IPS-NIHi7 (cell line): ENCODE results near the gene LGALS14.
"Not testable (repeated sequence)": the region's sequence is repeated elsewhere in the genome, so short reads cannot be mapped to it uniquely, and the experiment has no call there.

Experiments used
- DNase-seq: peaks from one replicate; pipeline ENCODE4 v3.0.0; 2012; ENCODE audit warnings: mixed read lengths; ENCODE audit errors: extremely low spot score

Gene LGALS14, protein sequence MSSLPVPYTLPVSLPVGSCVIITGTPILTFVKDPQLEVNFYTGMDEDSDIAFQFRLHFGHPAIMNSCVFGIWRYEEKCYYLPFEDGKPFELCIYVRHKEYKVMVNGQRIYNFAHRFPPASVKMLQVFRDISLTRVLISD

DNA sequence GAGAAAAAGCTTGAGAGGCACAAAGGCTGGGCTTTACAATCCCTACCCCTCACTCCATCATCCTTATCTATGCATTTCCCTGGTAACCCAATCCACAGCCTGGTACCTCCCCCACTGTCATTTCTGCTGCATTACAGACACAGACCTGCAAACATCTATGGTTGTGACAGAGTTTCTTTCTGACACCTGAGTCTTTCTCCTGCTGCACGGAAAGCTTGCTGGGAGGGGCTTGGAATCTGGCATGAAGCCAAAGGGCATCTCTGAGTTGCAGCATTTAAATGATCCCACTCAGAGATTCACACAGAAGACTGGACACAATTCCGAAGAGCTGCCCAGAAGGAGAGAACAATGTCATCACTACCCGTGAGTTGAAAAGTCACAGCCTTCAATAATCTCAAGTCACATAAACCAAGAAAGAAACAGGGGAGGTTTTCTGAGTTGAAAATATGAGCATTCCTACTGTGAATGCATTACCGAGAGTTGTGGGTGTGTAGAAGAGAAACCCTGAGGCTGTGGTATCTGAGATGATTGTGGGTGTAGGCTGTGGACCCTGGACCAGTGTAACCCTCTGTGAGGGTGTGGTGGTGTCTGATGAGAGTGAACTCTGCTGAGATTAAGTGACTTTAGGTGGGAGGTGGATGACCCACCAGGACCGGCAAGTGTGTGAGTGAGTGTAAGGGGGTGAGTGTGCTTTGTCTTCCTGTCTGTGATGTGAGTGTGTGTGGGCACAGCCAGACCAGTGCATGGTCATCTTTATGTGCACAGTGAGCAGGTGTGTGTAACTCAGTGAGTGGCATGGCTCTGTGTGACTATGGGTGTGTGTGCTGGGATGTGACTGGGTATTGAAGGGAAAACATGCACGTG, at the start of gene LGALS14:
Gene LGALS14, plus strand, starts transcription at position 301 of the 864 bp plus-strand sequence. Its CDS starts 48 bp downstream, at position 349.
- DNase-seq: no peak

GRCh38 chr19:39655613-39656012, 48.7 kb upstream of the LGALS14 start, which contains the start of gene LGALS16:
LGALS16 (plus strand) TSS chr19:39655913; CDS start chr19:39655962, 49 bp downstream.
- DNase-seq: no peak

DNA sequence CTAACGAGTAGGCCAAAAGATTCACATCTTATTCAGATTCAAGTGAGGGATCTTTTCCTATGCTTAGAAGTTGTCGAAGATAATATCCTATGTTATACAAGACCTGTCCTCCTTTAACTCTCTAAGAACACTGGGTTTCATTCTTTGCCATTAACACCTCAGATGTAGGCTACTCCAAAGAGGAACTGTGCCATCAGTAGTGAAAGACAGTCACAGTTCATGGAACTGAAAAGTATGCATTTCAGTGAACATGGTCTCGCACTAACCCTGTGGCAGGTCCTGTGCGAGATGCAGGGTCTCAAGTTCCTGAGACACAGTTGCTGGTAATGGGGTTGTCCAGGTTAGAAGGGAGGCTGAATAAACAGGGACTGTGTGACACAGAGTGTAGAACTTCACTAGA, 44.5 kb upstream of the LGALS14 start:
- DNase-seq: no peak

GRCh38 chr19:39660661-39661060, 43.6 kb upstream of the LGALS14 start:
- no peak for DNase-seq

DNA sequence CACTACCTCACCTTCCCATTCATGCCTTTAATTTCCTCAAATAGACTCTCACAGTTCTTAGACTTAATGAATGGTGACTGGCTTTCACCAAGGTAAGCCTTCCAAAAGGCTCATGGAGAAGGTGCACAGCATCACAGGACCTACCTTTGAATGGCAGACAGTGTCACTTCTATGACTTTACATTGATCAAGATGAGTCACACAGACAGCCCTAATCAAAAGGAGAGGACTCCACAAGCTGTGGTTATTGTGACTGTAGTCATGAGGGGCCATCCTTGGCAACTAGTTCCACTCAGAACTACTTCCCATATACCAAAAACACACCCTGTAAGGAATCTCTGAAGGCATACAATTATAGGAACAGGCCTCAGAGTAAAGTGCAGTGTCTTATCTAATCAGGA, 42.7 kb upstream of the LGALS14 start:
- no peak for DNase-seq

DNA sequence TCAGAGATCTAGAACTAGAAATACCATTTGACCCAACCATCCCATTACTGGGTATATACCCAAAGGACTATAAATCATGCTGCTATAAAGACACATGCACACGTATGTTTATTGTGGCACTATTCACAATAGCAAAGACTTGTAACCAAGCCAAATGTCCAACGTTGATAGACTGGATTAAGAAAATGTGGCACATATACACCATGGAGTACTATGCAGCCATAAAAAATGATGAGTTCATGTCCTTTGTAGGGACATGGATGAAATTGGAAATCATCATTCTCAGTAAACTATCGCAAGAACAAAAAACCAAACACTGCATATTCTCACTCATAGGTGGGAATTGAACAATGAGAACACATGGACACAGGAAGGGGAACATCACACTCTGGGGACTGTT, 34.4 kb upstream of the LGALS14 start:
- not testable (repeated sequence) for DNase-seq

DNA sequence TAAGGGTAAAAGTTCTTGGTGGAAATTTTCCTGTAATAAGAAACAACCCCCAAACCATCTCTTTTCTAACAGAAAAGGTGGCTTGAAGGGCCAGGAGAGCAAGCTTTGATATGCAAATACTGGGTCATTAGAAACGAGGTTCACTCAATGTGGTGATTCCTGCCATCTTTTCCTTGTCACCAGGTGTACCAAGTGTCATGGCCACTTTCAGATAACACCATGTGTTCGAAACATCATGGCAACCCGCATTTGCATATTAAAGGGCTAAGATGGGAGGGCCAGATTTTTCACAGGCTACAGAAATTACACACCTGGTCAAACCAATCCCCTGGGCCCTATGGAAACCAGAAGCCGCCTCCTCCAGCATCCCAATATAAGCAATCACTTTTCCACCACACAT, 33.3 kb upstream of the LGALS14 start:
- no peak for DNase-seq

DNA sequence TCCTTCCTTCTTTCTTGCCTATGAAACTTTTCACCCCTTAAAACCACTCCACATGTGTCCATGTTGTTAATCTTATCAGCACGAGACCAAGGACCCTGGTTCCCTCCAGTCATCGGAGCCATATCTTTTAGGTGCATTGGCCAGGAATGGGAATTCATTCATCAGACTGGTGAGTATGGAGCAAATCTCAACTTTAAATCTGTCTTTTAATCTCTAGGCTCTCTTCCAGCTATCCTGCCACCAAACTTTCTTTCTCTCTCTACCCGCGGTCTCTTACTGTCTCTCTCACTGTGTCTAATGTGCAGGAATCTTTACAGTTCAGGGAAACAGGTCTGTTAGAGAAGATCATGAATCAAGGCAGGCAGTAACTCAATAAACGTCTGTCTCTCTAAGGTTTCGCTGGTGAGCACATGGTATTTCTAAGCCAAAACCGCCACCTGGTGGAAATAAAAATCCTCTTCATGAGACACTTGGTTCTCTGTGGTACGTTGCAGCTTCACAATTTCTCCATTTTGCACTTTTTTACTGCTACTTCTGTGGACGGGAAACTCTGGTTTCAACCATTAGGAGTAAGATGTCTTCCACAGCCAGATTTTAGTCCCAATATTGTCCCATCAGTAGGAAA, 32.4 kb upstream of the LGALS14 start:
- peak; percentile 67 for DNase-seq

DNA sequence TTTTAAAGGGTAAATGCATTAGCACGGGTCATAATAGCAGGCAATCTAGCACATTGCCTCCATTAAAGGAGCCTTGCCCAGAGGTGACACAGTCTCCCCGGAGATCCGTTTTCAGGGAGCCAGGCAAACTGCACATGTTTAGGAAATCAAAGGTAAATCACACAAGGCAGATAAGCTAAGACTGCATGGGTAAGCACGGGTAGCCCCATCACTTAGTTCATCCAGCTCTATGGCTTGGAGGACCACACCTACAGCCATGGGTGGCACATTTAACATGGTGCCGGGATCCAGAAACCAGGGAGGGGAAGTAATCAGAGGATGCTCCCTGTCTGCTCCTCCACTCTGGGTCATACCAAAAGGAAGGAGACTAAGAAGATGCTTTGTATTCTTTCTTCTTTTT, 31.8 kb upstream of the LGALS14 start:
- no peak for DNase-seq

- DNase-seq: not testable (repeated sequence)
Measured at GRCh38 chr19:39673862-39674261, 30.4 kb upstream of the LGALS14 start.

- DNase-seq: no peak
Measured at GRCh38 chr19:39676004-39676403, 28.3 kb upstream of the LGALS14 start.

DNA sequence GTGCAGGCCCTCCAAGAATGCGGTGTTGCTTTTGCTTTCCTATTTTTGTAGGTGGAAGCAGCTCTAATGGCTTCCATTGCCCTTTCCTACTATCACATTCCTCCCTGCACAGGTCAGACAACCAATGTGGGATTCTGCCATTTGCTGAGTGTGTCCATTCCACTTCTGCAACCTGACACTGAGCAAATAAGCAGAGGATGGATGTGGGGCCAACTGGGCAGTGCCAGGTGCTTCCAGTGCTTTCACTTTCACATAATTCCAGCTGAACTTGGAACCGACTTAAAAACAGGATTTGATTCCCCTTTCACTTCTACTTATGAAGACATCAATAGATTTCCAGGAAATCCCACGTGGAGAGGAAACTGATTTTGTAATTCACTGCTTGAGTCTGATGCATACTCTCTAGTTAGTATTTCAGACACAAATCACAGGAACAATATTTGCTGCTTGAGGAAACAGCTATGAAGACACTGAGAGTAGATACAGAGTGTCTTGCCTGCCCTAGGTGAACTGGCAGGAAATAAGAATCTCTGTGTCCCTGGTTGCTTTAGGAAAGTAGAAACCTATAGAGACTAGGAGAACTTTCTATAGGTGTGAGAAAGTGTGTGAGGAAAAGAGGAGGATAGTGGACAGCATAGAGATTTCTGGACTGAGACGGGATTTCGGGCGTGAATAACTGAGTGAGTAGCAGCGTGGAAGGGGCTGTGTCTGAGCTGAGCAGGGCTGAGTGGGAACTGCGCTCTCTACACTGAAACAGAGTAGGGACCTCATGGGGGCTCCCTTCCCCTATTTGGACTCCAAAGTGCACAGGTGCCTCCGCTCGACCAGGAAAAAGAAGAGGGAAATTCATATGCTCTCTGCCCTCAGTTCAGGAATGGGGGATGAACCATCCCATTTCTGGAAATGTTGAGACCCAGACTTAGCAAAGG, 26.1 kb upstream of the LGALS14 start:
- no peak for DNase-seq

GRCh38 chr19:39679056-39679790, 25.1 kb upstream of the LGALS14 start:
- DNase-seq: no peak

GRCh38 chr19:39679791-39680168, 24.5 kb upstream of the LGALS14 start:
- DNase-seq: no peak

DNA sequence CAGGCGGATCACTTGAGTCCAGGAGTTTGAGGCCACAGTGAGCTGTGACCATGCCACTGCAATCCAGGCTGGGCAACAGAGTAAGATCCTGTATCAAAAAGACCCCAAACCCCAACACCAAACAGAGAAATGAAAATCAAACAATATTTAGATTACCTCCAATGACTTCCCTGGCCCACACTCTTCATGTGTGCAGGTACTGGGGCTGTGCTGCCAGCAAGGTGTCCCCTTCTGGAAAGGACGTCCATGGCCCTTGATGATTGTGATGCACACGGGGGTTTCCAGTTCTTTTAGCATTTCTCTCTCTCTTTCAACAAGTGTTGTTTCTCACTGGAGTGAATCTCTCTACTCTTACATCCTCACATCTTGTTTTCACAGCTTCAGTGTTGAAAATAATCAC, 23.7 kb upstream of the LGALS14 start:
- DNase-seq: no peak

GRCh38 chr19:39681416-39681815, 22.9 kb upstream of the LGALS14 start:
- no peak for DNase-seq

- no peak for DNase-seq
Measured at GRCh38 chr19:39684267-39684666, 20.0 kb upstream of the LGALS14 start.

DNA sequence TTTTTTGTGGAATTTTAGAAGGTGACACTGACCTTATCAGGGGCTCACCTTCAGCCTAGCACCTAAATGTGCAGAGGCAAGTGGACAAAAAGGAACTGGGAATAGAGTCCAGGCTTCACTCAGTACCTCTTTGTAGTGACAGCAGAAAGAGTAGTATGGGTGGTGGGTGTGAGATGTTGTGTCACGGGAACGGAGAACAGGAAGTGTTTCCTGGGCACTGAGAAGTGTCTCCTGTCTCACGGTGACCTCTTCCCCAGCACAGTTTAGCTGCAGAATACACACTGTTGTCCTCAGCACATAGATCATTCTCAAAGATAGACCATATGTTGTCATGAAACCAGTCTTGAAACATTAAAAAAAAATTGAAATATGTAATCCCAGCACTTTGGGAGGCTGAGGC, 17.5 kb upstream of the LGALS14 start:
- no peak for DNase-seq

DNA sequence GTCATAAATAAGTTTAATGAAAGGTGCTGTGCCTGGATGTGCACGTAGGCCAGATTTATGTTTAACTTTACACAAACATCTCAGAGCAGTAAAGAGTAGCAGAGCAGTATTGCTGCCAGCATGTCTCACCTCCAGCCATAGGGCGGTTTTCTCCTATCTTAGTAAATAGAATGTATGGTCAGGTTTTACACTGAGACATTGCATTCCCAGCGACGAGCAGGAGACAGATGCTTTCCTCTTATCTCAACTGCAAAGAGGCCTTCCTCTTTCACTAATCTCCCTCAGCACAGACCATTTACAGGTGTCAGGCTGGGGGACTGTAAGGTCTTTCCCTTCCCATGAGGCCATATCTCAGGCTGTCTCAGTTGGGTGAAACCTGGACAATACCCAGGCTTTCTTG, 15.6 kb upstream of the LGALS14 start:
- not testable (repeated sequence) for DNase-seq

DNA sequence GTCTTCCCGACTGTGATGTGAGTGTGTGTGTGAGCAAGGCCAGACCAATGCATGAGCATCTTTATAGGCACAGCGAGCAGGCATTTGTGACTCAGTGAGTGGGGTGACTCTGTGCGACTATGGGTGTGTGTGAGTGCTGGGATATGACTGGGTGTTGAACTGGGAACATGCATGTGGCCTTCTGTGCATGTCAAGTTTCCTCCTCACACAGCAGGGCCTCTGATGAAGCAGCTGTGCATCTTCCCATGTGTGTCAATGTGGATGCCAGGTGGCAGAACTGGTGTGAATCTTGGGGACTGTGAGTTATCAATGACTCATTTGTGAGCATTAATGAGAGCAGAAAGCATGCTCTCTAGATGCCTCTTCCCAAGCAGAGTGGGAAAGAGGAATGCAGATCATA, 12.1 kb upstream of the LGALS14 start:
- no peak for DNase-seq

- DNase-seq: no peak
Measured at GRCh38 chr19:39692822-39693221, 11.5 kb upstream of the LGALS14 start.
